ENCODE results near the gene AFM.

Gene AFM

DNA sequence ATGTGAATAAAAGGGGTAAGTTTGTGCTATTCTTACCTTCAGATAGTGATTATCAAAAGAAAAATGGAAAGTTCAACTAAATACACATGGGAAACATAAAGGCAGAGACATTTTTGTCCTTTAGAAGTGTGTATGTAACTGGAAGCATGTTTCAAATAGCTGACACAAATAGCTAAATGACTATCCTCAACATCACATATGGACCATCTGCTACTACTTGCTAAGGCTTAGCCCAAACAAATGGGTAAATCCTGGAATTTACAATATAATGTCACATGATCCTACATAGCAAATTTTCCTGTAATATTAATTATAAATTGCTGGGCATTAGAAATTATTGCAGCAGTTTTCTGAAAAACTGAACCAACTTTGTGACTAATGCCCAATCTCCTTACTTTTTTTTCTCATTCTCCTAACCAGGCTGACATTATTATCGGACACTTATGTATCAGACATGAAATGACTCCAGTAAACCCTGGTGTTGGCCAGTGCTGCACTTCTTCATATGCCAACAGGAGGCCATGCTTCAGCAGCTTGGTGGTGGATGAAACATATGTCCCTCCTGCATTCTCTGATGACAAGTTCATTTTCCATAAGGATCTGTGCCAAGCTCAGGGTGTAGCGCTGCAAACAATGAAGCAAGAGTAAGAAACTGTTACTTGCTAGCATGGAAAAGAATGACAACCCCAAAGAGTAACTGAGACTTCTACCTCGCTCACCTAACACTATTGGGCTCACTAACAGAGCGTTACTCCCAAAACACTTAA lies 29.4 kb upstream of the AFM start:
- Histone ChIP-seq H3K4me3 (ENCODE audit: low read length) (peak overlapping the region; percentile 34), H3K27me3 (ENCODE audit: control insufficient read depth, insufficient read depth, low read length) (peaks cover 19% of the 10 kb centered on the region), H3K9me3 (ENCODE audit: control insufficient read depth, low read depth, low read length) (no peaks in the 10 kb centered on the region), H3K27ac (ENCODE audit: low read length) (no peak overlapping the region), H3K36me3 (ENCODE audit: control insufficient read depth, low read depth, low read length) (no peaks in the 10 kb centered on the region), H3K9ac (ENCODE audit: low read length) (peak overlapping the region; percentile 8), H3K4me1 (ENCODE audit: control insufficient read depth, low read depth, low read length) (peaks cover 54% of the 10 kb centered on the region)

DNA sequence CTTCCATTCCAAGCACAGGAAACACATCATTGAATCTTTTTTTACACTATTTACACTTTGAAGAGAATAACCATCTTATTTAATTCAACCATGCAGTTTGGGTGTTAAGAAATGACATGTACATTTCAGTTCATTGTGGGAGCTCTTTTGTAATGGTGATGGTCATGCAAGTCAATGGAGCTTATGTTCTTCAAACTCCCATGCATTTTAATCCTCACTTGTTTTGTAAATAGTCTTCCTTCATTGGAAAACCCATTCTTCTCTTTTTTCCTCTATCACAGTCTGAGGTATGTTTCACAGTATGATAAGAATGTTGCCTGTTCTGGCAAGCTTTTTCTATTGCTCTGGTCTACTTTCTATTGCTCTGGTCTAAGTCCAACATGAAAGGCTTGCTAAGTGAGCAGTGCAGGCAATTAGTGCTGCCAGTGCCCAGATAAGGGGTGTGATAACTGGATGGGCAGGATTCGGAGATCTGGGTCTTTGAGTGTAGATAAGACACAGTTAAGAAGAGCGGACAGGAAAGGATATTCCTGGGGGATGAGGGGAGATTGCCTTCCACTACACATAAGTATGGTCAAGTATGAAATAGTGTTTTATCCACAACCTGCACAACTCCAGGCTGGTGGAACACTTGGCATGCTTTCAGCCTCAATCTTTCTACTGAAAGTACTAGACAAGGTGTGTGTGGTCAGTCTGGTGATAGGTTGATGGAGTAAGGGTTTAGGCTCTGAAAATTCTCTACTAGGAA lies 28.4 kb upstream of the AFM start:
- peaks cover 19% of the 10 kb centered on the region for H3K27me3 ChIP-seq (ENCODE audit: control insufficient read depth, insufficient read depth, low read length)
- peak overlapping the region; percentile 14 for H3K9ac ChIP-seq (ENCODE audit: low read length)
- peak overlapping the region; percentile 34 for H3K4me3 ChIP-seq (ENCODE audit: low read length)
- H3K4me1 ChIP-seq (ENCODE audit: control insufficient read depth, low read depth, low read length), result peaks cover 54% of the 10 kb centered on the region
- H3K9me3 ChIP-seq (ENCODE audit: control insufficient read depth, low read depth, low read length), result no peaks in the 10 kb centered on the region
- peak overlapping the region; percentile 61 for H3K27ac ChIP-seq (ENCODE audit: low read length)
- H3K36me3 ChIP-seq (ENCODE audit: control insufficient read depth, low read depth, low read length), result no peaks in the 10 kb centered on the region

DNA sequence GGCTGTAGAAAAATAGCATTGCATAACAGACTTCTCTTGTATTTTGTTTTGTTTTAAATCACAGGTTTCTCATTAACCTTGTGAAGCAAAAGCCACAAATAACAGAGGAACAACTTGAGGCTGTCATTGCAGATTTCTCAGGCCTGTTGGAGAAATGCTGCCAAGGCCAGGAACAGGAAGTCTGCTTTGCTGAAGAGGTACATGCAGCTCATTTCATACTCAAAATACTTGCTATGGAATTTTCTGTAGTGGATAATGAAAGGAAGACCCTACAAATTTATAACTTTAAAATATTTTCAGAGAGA lies 27.9 kb upstream of the AFM start:
- H3K9me3 ChIP-seq (ENCODE audit: control insufficient read depth, low read depth, low read length), result no peaks in the 10 kb centered on the region

DNA sequence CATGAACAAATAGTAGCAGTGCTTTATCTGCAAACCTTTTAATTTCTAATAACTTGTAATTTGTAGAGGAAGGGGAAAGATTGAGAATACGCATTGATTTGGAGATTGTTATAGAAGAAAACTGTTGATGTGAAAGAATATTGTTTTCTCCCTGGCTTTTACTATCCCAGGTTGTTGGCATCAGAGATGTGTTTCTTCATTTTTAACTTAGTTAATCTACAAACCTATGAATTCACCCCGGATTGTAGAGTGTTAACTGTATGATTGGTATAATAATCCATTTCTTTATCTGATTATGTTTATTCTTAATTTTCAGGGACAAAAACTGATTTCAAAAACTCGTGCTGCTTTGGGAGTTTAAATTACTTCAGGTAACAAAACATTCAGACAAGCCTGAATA lies 26.6 kb upstream of the AFM start:
- Histone ChIP-seq H3K27me3 (ENCODE audit: control insufficient read depth, insufficient read depth, low read length) (peaks cover 12% of the 10 kb centered on the region), H3K9me3 (ENCODE audit: control insufficient read depth, low read depth, low read length) (no peaks in the 10 kb centered on the region), H3K36me3 (ENCODE audit: control insufficient read depth, low read depth, low read length) (no peaks in the 10 kb centered on the region), H3K4me3 (ENCODE audit: low read length) (no peak overlapping the region), H3K9ac (ENCODE audit: low read length) (no peak overlapping the region), H3K4me1 (ENCODE audit: control insufficient read depth, low read depth, low read length) (peaks cover 43% of the 10 kb centered on the region), H3K27ac (ENCODE audit: low read length) (no peak overlapping the region)

More for the DNA sequence above, 27.9 kb upstream of the AFM start:
- H3K36me3 ChIP-seq (ENCODE audit: control insufficient read depth, low read depth, low read length), result no peaks in the 10 kb centered on the region
- H3K9ac ChIP-seq (ENCODE audit: low read length), result peak overlapping the region; percentile 14
- H3K4me1 ChIP-seq (ENCODE audit: control insufficient read depth, low read depth, low read length), result peaks cover 54% of the 10 kb centered on the region
- H3K27me3 ChIP-seq (ENCODE audit: control insufficient read depth, insufficient read depth, low read length), result peaks cover 19% of the 10 kb centered on the region
- peak overlapping the region; percentile 61 for H3K27ac ChIP-seq (ENCODE audit: low read length)
- H3K4me3 ChIP-seq (ENCODE audit: low read length), result peak overlapping the region; percentile 33

DNA sequence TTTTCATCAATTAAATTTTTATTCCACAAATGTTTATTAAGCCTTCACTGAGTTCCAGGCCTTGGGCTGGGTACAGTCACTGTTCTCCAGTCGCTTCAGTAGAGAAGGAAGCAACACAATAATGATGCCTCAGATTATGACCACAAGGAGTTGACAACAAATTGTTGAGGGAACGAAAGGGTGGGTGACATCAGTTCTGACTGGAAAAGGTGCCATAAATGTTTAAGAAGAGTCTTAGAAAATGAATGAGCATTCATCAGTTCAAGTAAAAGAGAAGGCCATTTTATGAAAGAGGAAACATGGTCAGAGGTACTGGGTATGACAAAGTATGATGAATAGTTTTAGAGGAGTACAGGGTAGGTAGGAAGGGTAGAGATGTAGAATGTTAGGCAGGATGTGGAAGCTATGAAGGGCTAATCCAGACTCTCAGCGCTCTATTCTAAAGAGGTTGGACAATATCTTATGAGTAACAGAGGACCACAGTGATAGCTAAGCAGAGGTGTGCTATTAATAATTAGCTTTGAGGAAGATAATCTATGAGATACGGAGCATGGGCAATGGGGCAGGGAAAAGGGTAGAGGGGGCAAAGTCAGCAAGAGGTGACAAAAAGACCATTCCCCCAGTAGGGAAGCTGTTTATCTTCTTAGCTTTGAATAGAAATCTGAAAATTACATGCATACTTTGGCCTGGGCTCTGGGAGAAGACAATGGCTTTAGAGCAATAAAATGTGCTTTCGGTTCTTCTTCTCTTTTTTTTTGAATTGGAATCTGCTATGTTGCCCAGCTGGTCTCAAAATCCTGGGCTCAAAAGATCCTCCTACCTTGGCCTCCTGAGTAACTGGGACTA lies 25.1 kb upstream of the AFM start:
- peaks cover 28% of the 10 kb centered on the region for H3K4me1 ChIP-seq (ENCODE audit: control insufficient read depth, low read depth, low read length)
- no peaks in the 10 kb centered on the region for H3K9me3 ChIP-seq (ENCODE audit: control insufficient read depth, low read depth, low read length)

DNA sequence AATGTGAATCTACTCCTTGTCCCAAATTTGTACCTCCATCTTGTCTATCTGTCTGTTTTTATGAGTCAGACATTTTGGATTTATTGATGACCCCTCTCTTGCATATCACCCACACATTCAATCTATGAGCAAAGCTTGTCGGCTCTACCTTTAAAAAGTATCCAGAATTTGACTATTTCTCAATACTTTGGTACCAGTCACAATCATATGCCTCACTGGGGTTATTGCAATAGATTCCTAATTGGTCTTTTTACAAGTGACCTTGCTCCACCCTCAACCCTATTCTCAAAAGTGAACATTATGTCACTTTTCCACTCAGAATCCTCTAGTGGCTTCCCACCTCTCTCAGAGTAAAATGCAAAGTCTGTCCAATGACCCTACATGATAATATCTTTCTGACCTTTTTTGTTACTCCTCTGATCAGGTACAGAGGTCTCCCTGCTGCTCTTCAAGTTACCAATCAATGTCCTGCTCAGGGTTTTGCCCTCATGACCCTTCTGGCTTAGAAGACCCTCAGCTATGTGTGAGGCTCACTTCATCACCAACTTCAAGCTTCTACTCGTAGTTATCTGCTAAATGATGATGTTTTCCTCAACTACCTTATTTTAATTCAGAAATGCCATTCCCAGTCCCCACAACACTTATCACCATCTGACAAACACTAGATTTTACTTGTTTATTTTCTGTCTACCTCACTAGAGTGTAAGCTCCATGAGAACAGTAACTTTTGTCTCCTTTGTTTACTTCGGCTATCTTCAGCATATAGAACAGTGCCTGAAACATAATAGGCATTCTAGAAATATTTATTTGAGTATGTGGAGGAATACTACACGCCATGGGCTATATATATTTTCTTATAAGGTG lies 23.1 kb upstream of the AFM start:
- Histone ChIP-seq H3K4me3 (ENCODE audit: low read length) (no peak overlapping the region), H3K9me3 (ENCODE audit: control insufficient read depth, low read depth, low read length) (no peaks in the 10 kb centered on the region), H3K4me1 (ENCODE audit: control insufficient read depth, low read depth, low read length) (peaks cover 8% of the 10 kb centered on the region), H3K9ac (ENCODE audit: low read length) (no peak overlapping the region), H3K36me3 (ENCODE audit: control insufficient read depth, low read depth, low read length) (no peaks in the 10 kb centered on the region), H3K27me3 (ENCODE audit: control insufficient read depth, insufficient read depth, low read length) (no peaks in the 10 kb centered on the region), H3K27ac (ENCODE audit: low read length) (no peak overlapping the region)

More for the DNA sequence above, 25.1 kb upstream of the AFM start:
- H3K9ac ChIP-seq (ENCODE audit: low read length), result no peak overlapping the region
- no peaks in the 10 kb centered on the region for H3K36me3 ChIP-seq (ENCODE audit: control insufficient read depth, low read depth, low read length)
- H3K27ac ChIP-seq (ENCODE audit: low read length), result no peak overlapping the region
- H3K4me3 ChIP-seq (ENCODE audit: low read length), result no peak overlapping the region
- H3K27me3 ChIP-seq (ENCODE audit: control insufficient read depth, insufficient read depth, low read length), result peaks cover 8% of the 10 kb centered on the region

DNA sequence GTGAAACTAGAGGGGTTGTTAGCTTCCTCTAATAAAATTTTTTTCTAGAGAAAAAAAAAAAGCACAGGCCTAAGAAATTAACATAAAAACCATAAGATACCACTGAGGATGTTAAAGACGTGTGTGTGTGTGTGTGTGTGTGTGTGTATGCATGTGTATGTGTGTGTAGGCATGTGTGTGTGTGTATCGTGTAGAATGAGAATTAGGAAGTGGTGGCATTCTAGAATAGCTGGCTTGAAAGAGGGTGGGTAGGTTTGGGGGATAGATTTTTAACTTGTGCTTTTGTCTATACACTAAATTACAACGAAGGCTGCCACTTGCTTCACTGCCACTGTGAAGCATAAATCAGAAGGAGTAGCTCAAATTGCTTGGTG lies 22.5 kb upstream of the AFM start:
- Histone ChIP-seq H3K4me1 (ENCODE audit: control insufficient read depth, low read depth, low read length) (peaks cover 4% of the 10 kb centered on the region), H3K4me3 (ENCODE audit: low read length) (no peak overlapping the region), H3K9me3 (ENCODE audit: control insufficient read depth, low read depth, low read length) (no peaks in the 10 kb centered on the region), H3K27ac (ENCODE audit: low read length) (no peak overlapping the region), H3K36me3 (ENCODE audit: control insufficient read depth, low read depth, low read length) (no peaks in the 10 kb centered on the region), H3K9ac (ENCODE audit: low read length) (no peak overlapping the region), H3K27me3 (ENCODE audit: control insufficient read depth, insufficient read depth, low read length) (no peaks in the 10 kb centered on the region)

DNA sequence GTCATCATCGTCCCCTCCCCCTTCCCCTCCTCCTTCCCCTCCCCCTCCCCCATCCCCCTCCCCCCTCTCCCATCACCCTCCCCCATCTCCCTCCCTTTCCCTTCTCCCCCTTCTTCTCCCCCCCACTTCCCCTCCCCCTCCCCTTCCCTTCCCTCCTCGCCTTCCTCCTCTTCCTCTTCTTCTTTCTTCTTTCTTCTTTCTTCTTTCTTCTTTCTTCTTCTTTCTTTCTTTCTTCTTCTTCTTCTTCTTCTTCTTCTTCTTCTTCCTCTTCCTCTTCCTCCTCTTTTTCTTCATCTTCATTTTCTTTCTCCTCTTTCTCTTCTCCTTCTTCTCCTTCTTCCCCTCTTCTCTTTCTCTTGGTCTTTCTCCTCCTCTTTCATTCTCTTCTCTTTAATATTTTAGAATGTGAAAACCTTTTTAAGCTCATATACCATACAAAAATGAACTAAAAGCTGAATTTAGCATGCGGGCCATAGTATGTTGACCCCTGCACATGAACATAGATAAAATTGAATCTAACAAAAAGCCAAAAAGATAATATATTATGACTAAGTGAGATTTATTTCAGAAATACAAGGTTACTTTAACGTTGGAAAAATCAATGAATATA lies 20.5 kb upstream of the AFM start:
- Histone ChIP-seq H3K36me3 (ENCODE audit: control insufficient read depth, low read depth, low read length) (no peaks in the 10 kb centered on the region), H3K27ac (ENCODE audit: low read length) (no peak overlapping the region), H3K9ac (ENCODE audit: low read length) (no peak overlapping the region), H3K27me3 (ENCODE audit: control insufficient read depth, insufficient read depth, low read length) (no peaks in the 10 kb centered on the region), H3K4me3 (ENCODE audit: low read length) (no peak overlapping the region), H3K9me3 (ENCODE audit: control insufficient read depth, low read depth, low read length) (peaks cover 4% of the 10 kb centered on the region), H3K4me1 (ENCODE audit: control insufficient read depth, low read depth, low read length) (no peaks in the 10 kb centered on the region)

DNA sequence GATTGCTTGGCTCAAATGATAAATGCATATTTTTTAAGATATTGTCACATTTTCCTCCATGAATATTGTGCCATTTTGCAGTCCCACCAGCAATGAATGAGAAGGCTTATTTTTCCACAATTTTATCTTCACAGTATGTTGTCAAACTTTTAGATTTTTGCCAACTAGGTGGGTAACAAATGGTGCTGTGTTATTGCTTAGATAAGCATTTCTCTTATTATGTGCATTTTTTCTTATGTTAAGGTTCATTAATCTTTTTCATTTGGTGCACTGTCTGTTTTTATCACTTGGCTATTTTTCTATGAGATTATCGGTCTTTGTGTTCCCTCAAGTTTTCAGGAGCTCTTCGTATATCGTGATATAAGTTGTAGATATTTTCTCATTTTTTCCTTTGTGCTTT lies 13.4 kb upstream of the AFM start:
- H3K27ac ChIP-seq (ENCODE audit: low read length), result no peak overlapping the region
- H3K4me3 ChIP-seq (ENCODE audit: low read length), result no peak overlapping the region
- no peaks in the 10 kb centered on the region for H3K36me3 ChIP-seq (ENCODE audit: control insufficient read depth, low read depth, low read length)
- H3K4me1 ChIP-seq (ENCODE audit: control insufficient read depth, low read depth, low read length), result no peaks in the 10 kb centered on the region
- H3K9me3 ChIP-seq (ENCODE audit: control insufficient read depth, low read depth, low read length), result peaks cover 4% of the 10 kb centered on the region
- H3K27me3 ChIP-seq (ENCODE audit: control insufficient read depth, insufficient read depth, low read length), result no peaks in the 10 kb centered on the region
- H3K9ac ChIP-seq (ENCODE audit: low read length), result no peak overlapping the region

DNA sequence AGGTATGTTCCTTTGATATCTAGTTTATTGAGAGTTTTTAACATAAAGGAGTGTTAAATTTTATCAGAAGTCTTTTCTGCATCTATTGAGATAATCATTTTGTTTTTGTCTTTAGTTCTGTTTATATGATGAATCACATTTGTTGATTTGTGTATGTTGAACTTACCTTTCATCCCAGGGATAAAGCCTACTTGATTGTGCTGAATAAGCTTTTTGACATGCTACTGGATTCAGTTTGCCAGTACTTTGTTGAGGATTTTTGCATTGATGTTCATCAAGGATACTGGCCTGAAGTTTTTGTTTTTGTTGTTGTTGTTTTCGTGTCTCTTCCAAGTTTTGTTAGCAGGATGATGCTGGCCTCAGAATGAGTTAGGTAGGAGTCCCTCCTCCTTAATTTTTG lies 10.8 kb upstream of the AFM start:
- no peaks in the 10 kb centered on the region for H3K36me3 ChIP-seq (ENCODE audit: control insufficient read depth, low read depth, low read length)
- no peak overlapping the region for H3K4me3 ChIP-seq (ENCODE audit: low read length)
- H3K9ac ChIP-seq (ENCODE audit: low read length), result no peak overlapping the region
- no peaks in the 10 kb centered on the region for H3K27me3 ChIP-seq (ENCODE audit: control insufficient read depth, insufficient read depth, low read length)
- H3K9me3 ChIP-seq (ENCODE audit: control insufficient read depth, low read depth, low read length), result peaks cover 16% of the 10 kb centered on the region
- H3K4me1 ChIP-seq (ENCODE audit: control insufficient read depth, low read depth, low read length), result no peaks in the 10 kb centered on the region
- H3K27ac ChIP-seq (ENCODE audit: low read length), result no peak overlapping the region
